GM19328 (cell line): ENCODE measurements around the gene RFFL.
"Not testable (repeated sequence)": the region's sequence is repeated elsewhere in the genome, so short reads cannot be mapped to it uniquely, and the experiment has no call there.

Source experiments
- ATAC-seq: cut with Tn5 transposase; IDR thresholded peaks from one replicate; pipeline ENCODE4 v1.9.1; 2021; ENCODE audit warnings: mild to moderate bottlenecking, moderate library complexity; ENCODE audit not compliant: unreplicated experiment

The RFFL gene

GRCh38 chr17:35063514-35064223 lies at the start of gene RFFL:
RFFL (minus strand) TSS chr17:35063707; CDS start chr17:35026553, 37,154 bp downstream.
- ATAC-seq, result peak; percentile 89

GRCh38 chr17:35110791-35111190 lies 47.3 kb upstream of the RFFL start:
- ATAC-seq, result not testable (repeated sequence)

GRCh38 chr17:35104844-35105450 lies 41.4 kb upstream of the RFFL start:
- no peak for ATAC-seq

GRCh38 chr17:35103271-35103670 lies 39.8 kb upstream of the RFFL start:
- no peak for ATAC-seq

GRCh38 chr17:35101725-35102124 lies 38.2 kb upstream of the RFFL start:
- ATAC-seq, result no peak

- no peak for ATAC-seq
Measured at GRCh38 chr17:35101036-35101435, 37.5 kb upstream of the RFFL start.

GRCh38 chr17:35099908-35100307 lies 36.4 kb upstream of the RFFL start:
- ATAC-seq, result no peak

- no peak for ATAC-seq
Measured at GRCh38 chr17:35097776-35098175, 34.3 kb upstream of the RFFL start.

GRCh38 chr17:35095741-35096140 lies 32.2 kb upstream of the RFFL start:
- ATAC-seq, result no peak

- ATAC-seq, result no peak
Measured at GRCh38 chr17:35094902-35095301, 31.4 kb upstream of the RFFL start.

GRCh38 chr17:35090707-35091106 lies 27.2 kb upstream of the RFFL start:
- not testable (repeated sequence) for ATAC-seq

- ATAC-seq, result peak; percentile 14
Measured at GRCh38 chr17:35089586-35090296, 26.2 kb upstream of the RFFL start.

GRCh38 chr17:35088881-35089585 lies 25.5 kb upstream of the RFFL start:
- peak; percentile 79 for ATAC-seq

- ATAC-seq, result no peak
Measured at GRCh38 chr17:35088356-35088880, 24.9 kb upstream of the RFFL start.

- no peak for ATAC-seq
Measured at GRCh38 chr17:35087731-35088355, 24.3 kb upstream of the RFFL start.

- ATAC-seq, result no peak
Measured at GRCh38 chr17:35086931-35087573, 23.5 kb upstream of the RFFL start.

GRCh38 chr17:35086164-35086563 lies 22.7 kb upstream of the RFFL start:
- ATAC-seq, result no peak

GRCh38 chr17:35084987-35085386 lies 21.5 kb upstream of the RFFL start:
- ATAC-seq, result no peak

- ATAC-seq, result no peak
Measured at GRCh38 chr17:35083071-35083470, 19.6 kb upstream of the RFFL start.

- no peak for ATAC-seq
Measured at GRCh38 chr17:35082073-35082657, 18.7 kb upstream of the RFFL start.
